Measurements from ENCODE around the gene PRAC1.

PRAC1 gene

GRCh38 chr17:48704361-48705248 lies 17.7 kb downstream of the PRAC1 start:
- ATAC-seq (ENCODE audit: low read depth) (no peak), DNase-seq (ENCODE audit: low spot score) (no peak)
- peaks cover 59% of the 10 kb centered on the region for H3K27me3 ChIP-seq (ENCODE audit: insufficient read depth, poor library complexity, severe bottlenecking)
- no peak overlapping the region for H3K27ac ChIP-seq (ENCODE audit: poor library complexity, severe bottlenecking)
- H3K36me3 ChIP-seq (ENCODE audit: low read depth) = no peaks in the 10 kb centered on the region
- H3K4me1 ChIP-seq (ENCODE audit: insufficient read depth, poor library complexity, severe bottlenecking) = no peaks in the 10 kb centered on the region
- TF ChIP-seq CTCF (IDR thresholded peaks at IDR 0.05; ENCODE audit: poor library complexity, severe bottlenecking) = no peak
- no peaks in the 10 kb centered on the region for H3K9me3 ChIP-seq (ENCODE audit: severe bottlenecking)
- H3K4me3 ChIP-seq (ENCODE audit: severe bottlenecking) = no peak overlapping the region

GRCh38 chr17:48701864-48702532 lies 20.3 kb downstream of the PRAC1 start:
- TF ChIP-seq CTCF (IDR thresholded peaks at IDR 0.05; ENCODE audit: poor library complexity, severe bottlenecking) = no peak
- ATAC-seq (ENCODE audit: low read depth) (no peak), DNase-seq (ENCODE audit: low spot score) (no peak)
- Histone ChIP-seq H3K27ac (ENCODE audit: poor library complexity, severe bottlenecking) (no peak overlapping the region), H3K4me3 (ENCODE audit: severe bottlenecking) (no peak overlapping the region), H3K27me3 (ENCODE audit: insufficient read depth, poor library complexity, severe bottlenecking) (peaks cover 45% of the 10 kb centered on the region), H3K9me3 (ENCODE audit: severe bottlenecking) (no peaks in the 10 kb centered on the region), H3K4me1 (ENCODE audit: insufficient read depth, poor library complexity, severe bottlenecking) (no peaks in the 10 kb centered on the region), H3K36me3 (ENCODE audit: low read depth) (no peaks in the 10 kb centered on the region)

GRCh38 chr17:48693178-48693577 lies 29.1 kb downstream of the PRAC1 start:
- H3K36me3 ChIP-seq (ENCODE audit: low read depth) = no peaks in the 10 kb centered on the region
- no peak overlapping the region for H3K27ac ChIP-seq (ENCODE audit: poor library complexity, severe bottlenecking)
- no peak for ATAC-seq (ENCODE audit: low read depth)
- no peak for DNase-seq (ENCODE audit: low spot score)
- TF ChIP-seq CTCF (IDR thresholded peaks at IDR 0.05; ENCODE audit: poor library complexity, severe bottlenecking) = no peak
- H3K4me1 ChIP-seq (ENCODE audit: insufficient read depth, poor library complexity, severe bottlenecking) = no peaks in the 10 kb centered on the region
- no peaks in the 10 kb centered on the region for H3K9me3 ChIP-seq (ENCODE audit: severe bottlenecking)
- peaks cover 5% of the 10 kb centered on the region for H3K27me3 ChIP-seq (ENCODE audit: insufficient read depth, poor library complexity, severe bottlenecking)
- no peak overlapping the region for H3K4me3 ChIP-seq (ENCODE audit: severe bottlenecking)

- ATAC-seq (ENCODE audit: low read depth) (no peak), DNase-seq (ENCODE audit: low spot score) (no peak)
- TF ChIP-seq CTCF (IDR thresholded peaks at IDR 0.05; ENCODE audit: poor library complexity, severe bottlenecking) = no peak
- no peaks in the 10 kb centered on the region for H3K4me1 ChIP-seq (ENCODE audit: insufficient read depth, poor library complexity, severe bottlenecking)
- no peak overlapping the region for H3K4me3 ChIP-seq (ENCODE audit: severe bottlenecking)
- no peaks in the 10 kb centered on the region for H3K36me3 ChIP-seq (ENCODE audit: low read depth)
- H3K9me3 ChIP-seq (ENCODE audit: severe bottlenecking) = no peaks in the 10 kb centered on the region
- H3K27me3 ChIP-seq (ENCODE audit: insufficient read depth, poor library complexity, severe bottlenecking) = peaks cover 5% of the 10 kb centered on the region
- no peak overlapping the region for H3K27ac ChIP-seq (ENCODE audit: poor library complexity, severe bottlenecking)
Measured at GRCh38 chr17:48692049-48692448, 30.3 kb downstream of the PRAC1 start.
